Tibial nerve (tissue), 4 donors: ENCODE measurements around the gene SUGCT.

Experiments used
- EP300 ChIP-seq, 2 donors: sonication (generic); formaldehyde crosslinking; IDR thresholded peaks; one replicate each; pipeline ENCODE4 v1.6.1; 2017; ENCODE audit warnings: antibody characterized with exemption in 2 of 2, mild to moderate bottlenecking in 1 of 2
- POLR2A ChIP-seq, 2 donors: fragments of 450-650 bp; IDR thresholded peaks; one replicate each; pipeline ENCODE4 v1.6.1; 2017; ENCODE audit warnings: antibody characterized with exemption in 2 of 2, mild to moderate bottlenecking in 2 of 2, moderate library complexity in 2 of 2
- TF ChIP-seq, protein P1 (sequence below), 5 experiments: fragments of 200-600 bp in 3 of 5; fragments of 450-650 bp in 2 of 5; sonication (generic) in 3 of 5; IDR thresholded peaks; one replicate each; pipeline ENCODE4 v1.5.1; 2016 to 2019; ENCODE audit warnings: antibody characterized with exemption in 5 of 5, mild to moderate bottlenecking in 3 of 5, moderate library complexity in 2 of 5

DNA sequence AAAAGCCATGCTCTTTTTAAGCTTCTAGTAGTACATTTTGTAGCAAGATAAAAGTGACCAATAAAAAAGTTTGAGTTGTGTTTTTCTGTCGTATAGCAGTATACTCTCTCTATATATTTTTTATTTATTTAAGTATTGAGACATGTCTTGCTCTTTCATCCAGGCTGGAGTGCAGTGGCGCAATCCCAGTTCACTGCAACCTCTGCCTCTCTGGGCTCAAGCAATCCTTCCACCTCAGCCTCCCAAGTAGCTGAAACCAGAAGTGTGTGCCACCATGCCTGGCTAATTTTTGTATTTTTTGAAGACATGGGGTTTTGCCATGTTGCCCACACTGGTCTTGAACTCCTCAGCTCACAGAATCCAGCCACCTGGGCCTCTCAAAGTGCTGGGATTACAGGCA lies 2.8 kb downstream of the SUGCT start:
- TF ChIP-seq, protein P1, sequence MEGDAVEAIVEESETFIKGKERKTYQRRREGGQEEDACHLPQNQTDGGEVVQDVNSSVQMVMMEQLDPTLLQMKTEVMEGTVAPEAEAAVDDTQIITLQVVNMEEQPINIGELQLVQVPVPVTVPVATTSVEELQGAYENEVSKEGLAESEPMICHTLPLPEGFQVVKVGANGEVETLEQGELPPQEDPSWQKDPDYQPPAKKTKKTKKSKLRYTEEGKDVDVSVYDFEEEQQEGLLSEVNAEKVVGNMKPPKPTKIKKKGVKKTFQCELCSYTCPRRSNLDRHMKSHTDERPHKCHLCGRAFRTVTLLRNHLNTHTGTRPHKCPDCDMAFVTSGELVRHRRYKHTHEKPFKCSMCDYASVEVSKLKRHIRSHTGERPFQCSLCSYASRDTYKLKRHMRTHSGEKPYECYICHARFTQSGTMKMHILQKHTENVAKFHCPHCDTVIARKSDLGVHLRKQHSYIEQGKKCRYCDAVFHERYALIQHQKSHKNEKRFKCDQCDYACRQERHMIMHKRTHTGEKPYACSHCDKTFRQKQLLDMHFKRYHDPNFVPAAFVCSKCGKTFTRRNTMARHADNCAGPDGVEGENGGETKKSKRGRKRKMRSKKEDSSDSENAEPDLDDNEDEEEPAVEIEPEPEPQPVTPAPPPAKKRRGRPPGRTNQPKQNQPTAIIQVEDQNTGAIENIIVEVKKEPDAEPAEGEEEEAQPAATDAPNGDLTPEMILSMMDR (IDR thresholded peaks at IDR 0.05): no peak
- TF ChIP-seq EP300 (IDR thresholded peaks at IDR 0.05): no peak
- no peak for TF ChIP-seq POLR2A (IDR thresholded peaks at IDR 0.05)
